HepG2 (cell line): Measurements from ENCODE around the gene EPN2. TPM values are rescaled to one million over a fixed set of nuclear protein-coding genes. Genes with fewer than 3 reads are reported as not detected.

Source experiments
- ADNP ChIP-seq: sonication (generic); formaldehyde crosslinking; IDR thresholded peaks from 2 replicates; pipeline ENCODE4 v1.4.0; 2020; ENCODE audit warnings: missing genetic modification reagents
- AGO2 ChIP-seq: fragments of 200-400 bp; formaldehyde crosslinking; optimal IDR thresholded peaks from 2 replicates; pipeline ENCODE3; 2017; ENCODE audit warnings: mild to moderate bottlenecking, low read depth, low read length, moderate library complexity
- DR1 ChIP-seq: sonication (generic); formaldehyde crosslinking; IDR thresholded peaks from 2 replicates; pipeline ENCODE4 v1.8.0; 2021; ENCODE audit warnings: mild to moderate bottlenecking, missing genetic modification reagents, inconsistent platforms
- HOXA7 ChIP-seq: sonication (generic); formaldehyde crosslinking; IDR thresholded peaks from 2 replicates; pipeline ENCODE4 v1.8.1; 2022; ENCODE audit warnings: mild to moderate bottlenecking, missing genetic modification reagents, moderate library complexity
- IRF2 ChIP-seq: IDR thresholded peaks from 2 replicates; pipeline ENCODE4 v1.6.1; 2018; ENCODE audit warnings: missing genetic modification reagents, missing compliant biosample characterization
- KDM5B ChIP-seq: sonication (generic); formaldehyde crosslinking; IDR thresholded peaks from 2 replicates; pipeline ENCODE4 v1.4.0; 2020; ENCODE audit warnings: missing genetic modification reagents, mild to moderate bottlenecking, borderline replicate concordance
- LBX2 ChIP-seq: sonication (generic); formaldehyde crosslinking; IDR thresholded peaks from 2 replicates; pipeline ENCODE4 v1.5.0; 2020; ENCODE audit warnings: missing genetic modification reagents, mild to moderate bottlenecking, borderline replicate concordance
- NFATC3 ChIP-seq: sonication (generic); formaldehyde crosslinking; IDR thresholded peaks from 2 replicates; pipeline ENCODE4 v1.5.1; 2020; ENCODE audit warnings: mild to moderate bottlenecking, missing genetic modification reagents
- NFRKB ChIP-seq: fragments of 450-650 bp; IDR thresholded peaks from 2 replicates; pipeline ENCODE4 v1.6.1; 2017
- NR2F6 ChIP-seq, 2 experiments: IDR thresholded peaks; 2 replicates each; pipeline ENCODE4 v1.6.1; 2016; ENCODE audit warnings: antibody characterized with exemption in 1 of 2, mild to moderate bottlenecking in 1 of 2
- PHB2 ChIP-seq: fragments of 450-650 bp; IDR thresholded peaks from 2 replicates; pipeline ENCODE4 v1.6.1; 2018; ENCODE audit not compliant: partially characterized antibody
- PHF20 ChIP-seq: sonication (generic); formaldehyde crosslinking; IDR thresholded peaks from 2 replicates; pipeline ENCODE4 v1.5.0; 2020; ENCODE audit warnings: mild to moderate bottlenecking, missing genetic modification reagents
- RFX5 ChIP-seq: IDR thresholded peaks from 2 replicates; pipeline ENCODE4 v1.6.1; 2011; ENCODE audit warnings: low read depth, low read length, improper control_type of control experiment
- SRF ChIP-seq: IDR thresholded peaks from 2 replicates; pipeline ENCODE4 v1.6.1; 2011; ENCODE audit warnings: mild to moderate bottlenecking, low read depth, low read length, moderate library complexity
- TBX2 ChIP-seq: sonication (generic); formaldehyde crosslinking; IDR thresholded peaks from 2 replicates; pipeline ENCODE4 v1.5.0; 2020; ENCODE audit warnings: missing genetic modification reagents, mild to moderate bottlenecking, borderline replicate concordance
- TCF7 ChIP-seq: sonication (generic); IDR thresholded peaks from 2 replicates; pipeline ENCODE4 v1.6.1; 2016; ENCODE audit warnings: antibody characterized with exemption, low read depth
- U2AF1 ChIP-seq: fragments of 200-400 bp; formaldehyde crosslinking; optimal IDR thresholded peaks from 2 replicates; pipeline ENCODE3; 2017; ENCODE audit warnings: mild to moderate bottlenecking, low read depth, low read length
- ZFY ChIP-seq: sonication (generic); formaldehyde crosslinking; IDR thresholded peaks from 2 replicates; pipeline ENCODE4 v1.4.0; 2020; ENCODE audit warnings: missing genetic modification reagents
- ZNF275 ChIP-seq: sonication (generic); formaldehyde crosslinking; IDR thresholded peaks from 2 replicates; pipeline ENCODE4 v1.8.0; 2022; ENCODE audit warnings: missing genetic modification reagents, mild to moderate bottlenecking, inconsistent platforms, borderline replicate concordance
- ZNF276 ChIP-seq: sonication (generic); formaldehyde crosslinking; IDR thresholded peaks from 2 replicates; pipeline ENCODE4 v1.4.0; 2020; ENCODE audit warnings: mild to moderate bottlenecking, low read depth, missing genetic modification reagents
- ZNF350 ChIP-seq: sonication (generic); formaldehyde crosslinking; IDR thresholded peaks from 2 replicates; pipeline ENCODE4 v1.4.0; 2020; ENCODE audit warnings: mild to moderate bottlenecking, low read depth, missing genetic modification reagents, borderline replicate concordance
- ZNF44 ChIP-seq: sonication (generic); formaldehyde crosslinking; IDR thresholded peaks from 2 replicates; pipeline ENCODE4 v1.5.1; 2020; ENCODE audit warnings: mild to moderate bottlenecking, missing genetic modification reagents
- ZNF678 ChIP-seq: sonication (generic); formaldehyde crosslinking; IDR thresholded peaks from 2 replicates; pipeline ENCODE4 v1.4.0; 2020; ENCODE audit warnings: mild to moderate bottlenecking, missing genetic modification reagents
- ZNF780A ChIP-seq: sonication (generic); formaldehyde crosslinking; IDR thresholded peaks from 2 replicates; pipeline ENCODE4 v1.8.0; 2022; ENCODE audit warnings: mild to moderate bottlenecking, missing genetic modification reagents, moderate library complexity
- polyA plus RNA-seq, 8 experiments: library from polyadenylated mRNA; depleted of rRNA in 3 of 8; stranded (reverse) in 7 of 8; unstranded in 1 of 8; fragments of >200 nt; fragmentation: Illumina TruSeq in 4 of 8; extraction: Trizol in 4 of 8; gene quantifications; 2 replicates each; pipeline versions ENCODE4 v1.2.1 to v1.2.3, GENCODE V29; 2011 to 2016; ENCODE audit warnings: low read depth in 4 of 8, missing spikeins in 1 of 8, mixed read lengths in 1 of 8; ENCODE audit not compliant: insufficient read depth in 1 of 8
- total RNA-seq, 5 experiments: library from RNA; depleted of rRNA; stranded (reverse); fragments of >200 nt; fragmentation: Illumina TruSeq; extraction: Trizol; gene quantifications; 2 replicates each; pipeline ENCODE4 v1.2.3, GENCODE V29; 2016; ENCODE audit warnings: low read depth in 1 of 5
- TF ChIP-seq, protein P1 (sequence below): sonication (generic); formaldehyde crosslinking; IDR thresholded peaks from 2 replicates; pipeline ENCODE4 v1.4.0; 2020; ENCODE audit warnings: mild to moderate bottlenecking, low read depth, missing genetic modification reagents
- TF ChIP-seq, protein P2 (sequence below): sonication (generic); formaldehyde crosslinking; IDR thresholded peaks from 2 replicates; pipeline ENCODE4 v1.9.0; 2021; ENCODE audit warnings: missing genetic modification reagents, borderline replicate concordance

The EPN2 gene
- total and polyA plus RNA-seq, 2 of the 13 experiments (the other 11 are each of a cell fraction or from before 2014, with no cell fraction given): 7.8 to 19.2 TPM

DNA sequence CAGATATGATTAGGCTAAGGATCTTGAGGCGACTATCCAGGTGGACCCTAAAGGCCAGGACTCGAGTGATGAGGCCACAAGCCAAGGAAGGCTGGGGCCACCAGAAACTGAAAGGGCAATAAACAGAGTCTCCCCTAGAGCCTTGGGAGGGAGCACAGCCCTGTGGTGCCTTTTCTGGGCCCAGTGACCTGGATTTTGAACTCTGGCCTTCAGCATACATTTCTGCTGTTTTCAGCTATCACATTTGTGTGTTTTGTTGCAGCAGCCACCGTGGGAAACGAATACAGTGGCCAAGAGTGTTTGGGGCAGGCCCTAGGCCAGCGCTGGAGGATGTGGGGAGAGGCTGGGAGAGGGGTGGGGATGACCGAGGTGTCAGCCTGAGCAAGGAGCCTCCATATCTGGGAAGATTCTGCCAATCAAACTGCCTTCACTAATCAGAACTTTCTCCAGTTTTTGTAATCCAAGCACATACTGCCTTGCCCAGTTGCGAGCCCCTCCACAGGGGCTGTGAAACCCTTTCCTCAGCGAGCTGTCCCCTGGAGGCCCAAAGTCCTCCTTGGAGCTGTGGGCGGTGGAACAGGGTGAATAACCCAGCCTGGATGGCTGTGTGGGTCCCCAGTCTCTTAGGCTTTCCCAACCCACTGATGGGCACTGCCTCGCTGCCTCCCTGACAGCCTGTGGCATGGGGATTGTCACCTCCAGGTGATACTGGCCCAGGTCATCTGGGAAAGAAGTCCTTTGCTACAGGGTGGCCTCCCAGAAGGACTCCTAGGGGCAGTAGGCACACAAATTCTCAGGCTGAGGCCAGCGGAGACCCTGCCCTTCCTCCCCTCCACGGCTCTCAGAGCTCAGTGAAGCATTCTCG lies 108.6 kb downstream of the EPN2 start (continued):
- TF ChIP-seq NFRKB: no peak
- no peak for TF ChIP-seq ZNF678 (CRISPR knock-in tag)
- TF ChIP-seq NFATC3 (CRISPR knock-in tag): no peak
- peak; percentile 49 for TF ChIP-seq ZFY (CRISPR knock-in tag)
- peak; percentile 59; the same call in 1 of the 2 replicates for TF ChIP-seq ZNF350 (CRISPR knock-in tag)
- TF ChIP-seq, protein P1, sequence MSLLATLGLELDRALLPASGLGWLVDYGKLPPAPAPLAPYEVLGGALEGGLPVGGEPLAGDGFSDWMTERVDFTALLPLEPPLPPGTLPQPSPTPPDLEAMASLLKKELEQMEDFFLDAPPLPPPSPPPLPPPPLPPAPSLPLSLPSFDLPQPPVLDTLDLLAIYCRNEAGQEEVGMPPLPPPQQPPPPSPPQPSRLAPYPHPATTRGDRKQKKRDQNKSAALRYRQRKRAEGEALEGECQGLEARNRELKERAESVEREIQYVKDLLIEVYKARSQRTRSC (CRISPR knock-in tag): no peak
- TF ChIP-seq HOXA7 (CRISPR knock-in tag): no peak
- TF ChIP-seq ZNF44 (CRISPR knock-in tag): no peak
- no peak for TF ChIP-seq ZNF276 (CRISPR knock-in tag)
- TF ChIP-seq RFX5: no peak
- TF ChIP-seq DR1 (CRISPR knock-in tag): no peak
- no peak for TF ChIP-seq ADNP (CRISPR knock-in tag)
- no peak for TF ChIP-seq ZNF275
- peak; percentile 65 for TF ChIP-seq NR2F6 (IDR thresholded peaks at IDR 0.05)
- TF ChIP-seq NR2F6 (CRISPR knock-in tag; IDR thresholded peaks at IDR 0.05): peak; percentile 61; the same call in 1 of the 2 replicates
- no peak for TF ChIP-seq IRF2 (CRISPR knock-in tag)
- TF ChIP-seq, protein P2, sequence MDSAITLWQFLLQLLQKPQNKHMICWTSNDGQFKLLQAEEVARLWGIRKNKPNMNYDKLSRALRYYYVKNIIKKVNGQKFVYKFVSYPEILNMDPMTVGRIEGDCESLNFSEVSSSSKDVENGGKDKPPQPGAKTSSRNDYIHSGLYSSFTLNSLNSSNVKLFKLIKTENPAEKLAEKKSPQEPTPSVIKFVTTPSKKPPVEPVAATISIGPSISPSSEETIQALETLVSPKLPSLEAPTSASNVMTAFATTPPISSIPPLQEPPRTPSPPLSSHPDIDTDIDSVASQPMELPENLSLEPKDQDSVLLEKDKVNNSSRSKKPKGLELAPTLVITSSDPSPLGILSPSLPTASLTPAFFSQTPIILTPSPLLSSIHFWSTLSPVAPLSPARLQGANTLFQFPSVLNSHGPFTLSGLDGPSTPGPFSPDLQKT (CRISPR knock-in tag): no peak
- TF ChIP-seq PHF20 (CRISPR knock-in tag): no peak
- TF ChIP-seq ZNF780A (CRISPR knock-in tag): no peak
- no peak for TF ChIP-seq TCF7
- 0 out of 2 replicates have a peak, but pooled peaks have one; percentile 18 for TF ChIP-seq TBX2 (CRISPR knock-in tag)
- TF ChIP-seq U2AF1: no peak
- no peak for TF ChIP-seq LBX2
- no peak for TF ChIP-seq SRF
- TF ChIP-seq AGO2: no peak
- no peak for TF ChIP-seq KDM5B (CRISPR knock-in tag)
- TF ChIP-seq PHB2: no peak
